Measurements from ENCODE around the gene CLIP4.

DNA sequence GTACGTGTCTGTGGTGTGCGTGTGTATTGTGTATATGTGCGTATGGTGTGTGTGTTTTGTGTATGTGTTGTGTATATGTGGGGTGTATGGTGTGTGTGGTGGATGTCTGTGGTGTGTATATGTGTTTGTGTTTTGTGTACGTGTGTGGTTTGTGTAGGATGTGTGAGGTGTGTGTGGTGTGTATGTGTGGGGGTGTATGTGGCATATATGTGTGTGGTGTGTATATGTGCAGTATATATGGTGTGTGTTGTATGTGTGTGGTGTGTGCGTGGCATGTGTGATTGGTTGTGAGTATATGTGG is 101.3 kb downstream of the CLIP4 start:
- no peak for TF ChIP-seq RAD21 (conservative IDR thresholded peaks at IDR 0.05 in 1 of 2, IDR thresholded peaks at IDR 0.05 in 1 of 2)
- no peak for TF ChIP-seq POLR2A (IDR thresholded peaks at IDR 0.05; ENCODE audit: low read length)
- TF ChIP-seq CEBPB (IDR thresholded peaks at IDR 0.05), result no peak
- no peak for TF ChIP-seq RFX5 (IDR thresholded peaks at IDR 0.05)
- no peak for TF ChIP-seq HOXA7 (CRISPR knock-in tag; IDR thresholded peaks at IDR 0.05)
- TF ChIP-seq, protein P1, sequence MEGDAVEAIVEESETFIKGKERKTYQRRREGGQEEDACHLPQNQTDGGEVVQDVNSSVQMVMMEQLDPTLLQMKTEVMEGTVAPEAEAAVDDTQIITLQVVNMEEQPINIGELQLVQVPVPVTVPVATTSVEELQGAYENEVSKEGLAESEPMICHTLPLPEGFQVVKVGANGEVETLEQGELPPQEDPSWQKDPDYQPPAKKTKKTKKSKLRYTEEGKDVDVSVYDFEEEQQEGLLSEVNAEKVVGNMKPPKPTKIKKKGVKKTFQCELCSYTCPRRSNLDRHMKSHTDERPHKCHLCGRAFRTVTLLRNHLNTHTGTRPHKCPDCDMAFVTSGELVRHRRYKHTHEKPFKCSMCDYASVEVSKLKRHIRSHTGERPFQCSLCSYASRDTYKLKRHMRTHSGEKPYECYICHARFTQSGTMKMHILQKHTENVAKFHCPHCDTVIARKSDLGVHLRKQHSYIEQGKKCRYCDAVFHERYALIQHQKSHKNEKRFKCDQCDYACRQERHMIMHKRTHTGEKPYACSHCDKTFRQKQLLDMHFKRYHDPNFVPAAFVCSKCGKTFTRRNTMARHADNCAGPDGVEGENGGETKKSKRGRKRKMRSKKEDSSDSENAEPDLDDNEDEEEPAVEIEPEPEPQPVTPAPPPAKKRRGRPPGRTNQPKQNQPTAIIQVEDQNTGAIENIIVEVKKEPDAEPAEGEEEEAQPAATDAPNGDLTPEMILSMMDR (IDR thresholded peaks at IDR 0.05), result no peak
- TF ChIP-seq MYC (IDR thresholded peaks at IDR 0.05; ENCODE audit: borderline replicate concordance, low read length), result no peak
- no peak for TF ChIP-seq USF2 (IDR thresholded peaks at IDR 0.05)
- no peak for TF ChIP-seq MAX (IDR thresholded peaks at IDR 0.05)
- TF ChIP-seq EP300 (IDR thresholded peaks at IDR 0.05), result no peak
- no peak for TF ChIP-seq MAFK (IDR thresholded peaks at IDR 0.05; ENCODE audit: partially characterized antibody)

All from A549 (cell line).